Hematopoietic multipotent progenitor cell treated with erythropoietin and hydrocortisone succinate and interleukin-3 and kit ligand, for 17 days (in vitro differentiated cells): ENCODE data around the gene HS3ST4.

Experiments used
- DNase-seq: peaks from one replicate; pipeline ENCODE4 v3.0.0-alpha.2; 2015; ENCODE audit warnings: low spot score

HS3ST4 gene

DNA sequence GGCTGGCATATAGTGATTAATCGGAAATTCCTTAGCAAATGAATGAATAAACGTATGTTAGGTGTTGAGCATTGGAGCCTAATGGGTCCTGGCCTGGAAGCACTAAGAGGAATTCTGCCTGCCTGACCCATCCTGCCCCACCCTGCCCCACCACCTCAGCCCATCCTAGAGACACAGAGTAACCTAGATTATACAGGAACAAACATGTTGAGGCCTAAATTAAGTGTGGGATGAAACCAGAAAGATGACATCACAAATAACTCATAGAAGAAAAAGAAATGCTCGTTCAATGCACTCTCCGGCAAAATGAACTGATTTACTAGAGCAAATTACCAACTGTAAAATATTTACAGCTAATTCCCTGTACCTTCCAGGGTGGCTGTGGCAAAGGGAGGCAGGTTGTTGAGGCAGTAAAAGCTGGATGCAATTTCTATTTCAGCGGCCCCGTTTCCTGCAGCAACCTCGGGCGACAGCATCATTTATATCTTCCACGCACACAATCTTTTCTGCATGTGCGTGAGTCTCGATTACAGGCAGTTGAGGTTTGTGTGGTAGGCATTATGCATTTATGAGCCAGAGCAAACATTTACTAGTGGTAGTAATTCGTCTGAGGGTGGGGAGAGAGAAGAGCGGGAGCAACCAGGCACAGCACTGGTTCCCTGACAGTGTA, 417.2 kb downstream of the HS3ST4 start:
- no peak for DNase-seq

GRCh38 chr16:26111900-26112299, 420.1 kb downstream of the HS3ST4 start:
- DNase-seq = no peak

- no peak for DNase-seq
Observed at GRCh38 chr16:26118575-26118974, 426.8 kb downstream of the HS3ST4 start.

DNA sequence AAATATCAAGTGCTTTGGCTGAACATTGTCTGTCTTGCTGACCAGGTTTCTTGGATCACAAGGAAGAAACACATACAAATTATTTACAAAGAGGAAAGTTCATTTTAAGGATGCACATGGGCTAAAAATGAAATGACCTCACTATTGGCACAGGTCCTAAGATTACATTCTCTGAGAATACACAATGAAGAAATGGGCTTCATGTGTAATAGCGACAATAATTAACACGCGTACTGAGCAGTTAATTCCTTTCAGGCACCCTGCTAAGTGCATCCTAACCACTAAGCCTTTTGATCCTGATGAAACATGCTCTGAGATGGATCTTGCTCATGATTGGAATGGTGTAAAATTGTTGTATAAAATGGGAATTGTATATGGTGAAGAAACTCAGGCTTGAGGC, 429.0 kb downstream of the HS3ST4 start:
- DNase-seq = no peak

DNA sequence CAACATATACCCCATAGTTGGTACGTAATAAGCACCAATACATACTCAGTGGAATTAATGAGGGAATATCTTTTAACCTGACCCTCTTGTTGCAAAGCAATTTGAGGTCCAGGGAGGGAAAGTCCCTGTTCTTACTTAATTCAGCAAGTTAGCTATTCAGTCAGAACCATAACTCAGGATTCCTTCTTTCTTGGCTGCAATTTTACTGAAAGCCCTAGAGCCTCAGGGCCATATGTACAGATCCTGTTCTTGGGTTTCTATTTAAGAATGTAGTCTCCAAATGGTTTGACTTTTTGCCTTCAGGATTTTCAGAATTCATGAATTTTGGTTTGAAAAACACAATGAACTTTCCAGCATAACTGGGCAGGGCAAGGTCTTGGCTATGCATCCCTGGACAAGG, 436.5 kb downstream of the HS3ST4 start:
- DNase-seq = no peak

DNA sequence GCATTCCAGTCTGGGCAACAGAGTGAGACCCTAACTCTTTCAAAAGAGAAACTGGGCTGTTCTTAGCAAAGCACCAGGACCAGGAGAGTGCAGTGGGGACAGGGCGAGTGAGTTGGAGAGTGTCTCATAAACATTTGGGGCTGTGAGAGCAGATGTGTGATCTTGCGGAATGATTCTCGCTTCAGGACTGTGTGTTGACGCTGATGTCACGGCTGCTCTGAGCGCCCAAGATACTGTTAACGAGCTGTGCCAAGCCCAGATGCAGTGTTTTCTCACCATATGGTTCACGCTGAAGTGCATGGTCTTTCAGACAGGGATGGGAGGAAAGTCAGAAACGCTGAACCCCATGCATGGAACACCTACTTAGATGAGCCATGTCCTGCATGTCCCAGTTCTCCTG, 438.2 kb downstream of the HS3ST4 start:
- no peak for DNase-seq

DNA sequence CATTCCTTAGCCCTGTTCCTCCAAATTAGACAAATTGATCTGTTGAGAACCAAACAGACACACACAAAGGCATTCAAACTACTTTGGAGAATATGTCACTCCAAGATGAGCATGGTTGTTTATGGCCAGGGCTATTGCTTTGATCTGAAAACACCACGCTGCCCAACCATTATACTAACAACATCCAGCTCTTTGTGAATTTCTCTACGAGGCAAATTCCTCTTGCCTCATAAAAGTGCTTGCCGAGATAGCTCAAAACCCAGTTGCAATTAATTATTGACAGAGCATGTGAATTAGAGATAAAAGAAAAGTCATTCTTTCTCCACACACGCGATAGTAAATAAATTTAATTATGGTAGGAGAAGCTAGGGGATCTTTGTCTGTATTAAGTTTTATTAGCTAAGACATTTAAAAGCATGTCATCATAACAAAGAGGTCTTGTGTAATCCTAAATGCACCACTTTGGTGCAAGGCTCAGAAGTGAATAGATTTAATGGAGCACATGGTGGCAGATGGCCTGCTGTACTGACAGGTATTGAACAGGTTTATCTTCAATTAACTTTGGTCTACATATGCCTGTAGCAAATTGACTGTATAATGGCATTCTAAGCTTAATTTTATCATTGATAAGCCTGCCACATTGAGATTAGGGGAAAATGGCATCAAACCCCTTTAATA, 441.8 kb downstream of the HS3ST4 start:
- no peak for DNase-seq

- no peak for DNase-seq
Observed at GRCh38 chr16:26134588-26134987, 442.8 kb downstream of the HS3ST4 start.

- no peak for DNase-seq
Observed at GRCh38 chr16:26137956-26138355, 446.2 kb downstream of the HS3ST4 start.

GRCh38 chr16:26139091-26139490, 447.3 kb downstream of the HS3ST4 start:
- no peak for DNase-seq

GRCh38 chr16:26139884-26140283, 448.1 kb downstream of the HS3ST4 start:
- DNase-seq = no peak

- no peak for DNase-seq
Observed at GRCh38 chr16:26149364-26150190, 457.8 kb downstream of the HS3ST4 start.

DNA sequence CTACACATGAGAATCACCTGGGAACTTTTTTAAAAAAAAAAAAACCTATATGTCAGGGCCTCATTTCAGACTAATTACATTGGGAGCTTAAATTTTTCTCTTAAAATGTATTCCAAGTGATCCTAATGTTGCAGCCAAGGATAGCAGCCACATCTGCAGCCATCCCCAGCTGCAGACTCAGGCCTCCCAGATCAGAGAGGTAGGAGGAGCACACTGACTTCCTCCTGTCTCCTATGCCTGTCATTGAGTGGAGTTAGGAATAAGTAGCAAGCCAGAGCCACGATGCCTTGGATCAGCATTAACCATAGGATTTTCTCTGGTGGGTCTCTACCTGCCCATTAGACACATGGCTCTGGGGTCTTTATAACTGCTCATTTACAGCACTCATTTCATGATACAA, 463.5 kb downstream of the HS3ST4 start:
- DNase-seq = no peak

DNA sequence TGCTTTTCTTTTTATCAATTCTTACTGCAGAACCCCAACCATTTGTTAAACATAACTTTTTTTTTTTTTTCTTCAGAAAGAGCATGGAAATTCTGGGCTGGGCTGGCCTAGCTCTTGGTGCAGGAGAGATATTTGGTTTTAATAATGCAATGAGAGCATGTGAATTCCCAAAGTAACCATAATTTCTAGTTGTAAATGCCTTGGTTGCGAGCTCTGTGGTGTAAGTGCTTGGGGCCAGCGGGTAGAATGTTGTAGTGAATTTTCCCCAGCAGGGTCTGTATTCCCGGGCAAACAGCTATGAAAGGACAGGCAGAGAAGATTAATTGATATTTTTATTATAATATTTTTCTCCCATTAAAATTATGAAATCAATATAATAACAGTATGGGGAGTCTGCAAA, 465.6 kb downstream of the HS3ST4 start:
- DNase-seq = no peak

GRCh38 chr16:26158142-26158759, 466.5 kb downstream of the HS3ST4 start:
- DNase-seq = no peak

DNA sequence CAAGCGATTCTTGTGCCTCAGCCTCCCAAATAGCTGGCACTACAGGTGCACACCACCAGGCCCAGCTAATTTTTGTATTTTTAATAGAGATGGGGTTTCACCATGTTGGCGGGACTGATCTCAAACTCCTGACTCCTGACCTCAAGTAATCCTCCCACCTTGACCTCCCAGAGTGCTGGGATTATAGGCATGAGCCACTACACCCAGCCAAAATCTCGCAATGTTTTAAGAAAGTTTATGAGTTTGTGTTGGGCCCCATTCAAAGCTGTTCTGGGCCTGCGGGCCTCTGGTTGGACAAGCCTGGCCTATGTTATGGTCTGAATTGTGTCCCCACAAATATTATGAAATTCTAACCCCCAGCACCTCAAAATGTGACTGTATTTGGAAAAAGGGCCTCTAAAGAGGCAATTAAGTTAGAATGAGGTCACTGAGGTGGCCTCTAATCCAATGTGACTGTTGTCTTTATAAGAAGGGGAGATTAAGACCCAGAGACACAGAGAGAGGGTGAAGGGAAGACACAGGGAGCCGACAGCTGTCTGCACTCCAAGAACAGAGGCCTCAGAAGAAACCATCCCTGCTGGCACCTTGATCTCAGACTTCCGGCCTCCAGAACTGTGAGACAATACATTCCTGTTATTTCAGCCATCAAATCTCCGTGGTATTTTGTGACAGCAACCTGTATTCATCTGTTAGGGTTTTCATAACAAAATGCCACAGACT, 469.9 kb downstream of the HS3ST4 start:
- no peak for DNase-seq

DNA sequence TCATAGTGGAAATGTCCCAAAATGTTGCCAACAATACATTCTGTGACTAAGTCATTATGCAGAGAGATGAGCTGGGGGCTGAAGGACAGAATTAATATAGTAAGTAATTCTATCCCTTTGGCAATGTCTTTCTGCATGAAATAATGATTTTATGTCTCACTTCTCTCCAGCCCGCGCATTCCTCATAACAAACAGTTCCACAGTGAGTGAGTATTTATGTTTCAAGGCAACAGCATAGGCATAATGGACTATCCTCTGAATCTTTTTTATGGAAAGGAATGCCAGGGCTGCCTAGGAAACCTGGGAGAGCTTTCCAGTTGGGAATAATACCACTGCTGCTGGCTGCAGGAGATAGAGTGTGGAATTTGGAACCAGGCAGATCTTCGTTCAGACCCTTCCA, 477.7 kb downstream of the HS3ST4 start:
- no peak for DNase-seq

GRCh38 chr16:26175944-26176343, 484.2 kb downstream of the HS3ST4 start:
- DNase-seq = no peak

GRCh38 chr16:26177438-26177837, 485.7 kb downstream of the HS3ST4 start:
- no peak for DNase-seq

- DNase-seq = no peak
Observed at GRCh38 chr16:26178298-26178697, 486.5 kb downstream of the HS3ST4 start.

- no peak for DNase-seq
Observed at GRCh38 chr16:26186091-26186615, 494.4 kb downstream of the HS3ST4 start.
